Keratinocyte (primary cell): ENCODE data around the gene ANKFN1. TPM values are rescaled to one million over a fixed set of nuclear protein-coding genes. Genes with fewer than 3 reads are reported as not detected.

Experiments
- DNase-seq: peaks from one replicate; pipeline ENCODE4 v3.0.0-alpha.2; 2011; ENCODE audit warnings: low read depth, missing footprints, low spot score
- FAIRE-seq: peaks from 2 replicates; lab custom pipeline; 2011; peaks lifted over from hg19 to GRCh38; lab: Jason Lieb, UNC
- H2AFZ ChIP-seq: 2 replicates; pipeline ENCODE4 v1.6.0; 2012; ENCODE audit warnings: low read length, control low read depth, inconsistent platforms; ENCODE audit not compliant: control insufficient read depth
- H3K27ac ChIP-seq: 2 replicates; pipeline ENCODE4 v1.5.1; 2011; ENCODE audit warnings: low read length; ENCODE audit not compliant: control insufficient read depth, insufficient read depth
- H3K27me3 ChIP-seq: 3 replicates; pipeline ENCODE4 v1.6.0; 2011; ENCODE audit warnings: low read length; ENCODE audit not compliant: control insufficient read depth, insufficient read depth; ENCODE audit errors: extremely low read depth
- H3K36me3 ChIP-seq, 2 experiments: 2 replicates in 1 of 2; 3 replicates in 1 of 2; pipeline ENCODE4 v1.5.1; 2011; ENCODE audit warnings: low read length in 2 of 2, mild to moderate bottlenecking in 1 of 2; ENCODE audit not compliant: control insufficient read depth in 2 of 2, insufficient read depth in 2 of 2; ENCODE audit errors: extremely low read depth in 1 of 2
- H3K4me1 ChIP-seq: 3 replicates; pipeline ENCODE4 v1.5.1; 2011; ENCODE audit warnings: low read length; ENCODE audit not compliant: control insufficient read depth, insufficient read depth; ENCODE audit errors: extremely low read depth
- H3K4me2 ChIP-seq: 3 replicates; pipeline ENCODE4 v1.6.0; 2011; ENCODE audit warnings: low read depth, low read length; ENCODE audit not compliant: control insufficient read depth, insufficient read depth; ENCODE audit errors: extremely low read depth
- H3K4me3 ChIP-seq, 3 experiments: fragments of 200-600 bp in 1 of 3; sonication (generic) in 1 of 3; 2 replicates in 2 of 3; 3 replicates in 1 of 3; pipeline ENCODE4 v1.5.1; 2011 to 2016; ENCODE audit warnings: low read length in 3 of 3, mild to moderate bottlenecking in 3 of 3, control low read depth in 2 of 3, inconsistent platforms in 1 of 3, low read depth in 1 of 3, mixed read lengths in 1 of 3, mixed run types in 1 of 3, moderate library complexity in 1 of 3; ENCODE audit not compliant: control insufficient read depth in 2 of 3, insufficient read depth in 2 of 3; ENCODE audit errors: extremely low read depth in 1 of 3
- H3K79me2 ChIP-seq: 2 replicates; pipeline ENCODE4 v1.6.0; 2012; ENCODE audit warnings: low read length; ENCODE audit not compliant: control insufficient read depth, insufficient read depth
- H3K9ac ChIP-seq: 3 replicates; pipeline ENCODE4 v1.6.0; 2011; ENCODE audit warnings: low read length; ENCODE audit not compliant: control insufficient read depth, insufficient read depth; ENCODE audit errors: extremely low read depth
- H3K9me1 ChIP-seq: 3 replicates; pipeline ENCODE4 v1.6.0; 2011; ENCODE audit warnings: low read length; ENCODE audit not compliant: control insufficient read depth, insufficient read depth; ENCODE audit errors: extremely low read depth
- H3K9me3 ChIP-seq: 2 replicates; pipeline ENCODE4 v1.5.1; 2012; ENCODE audit warnings: low read depth, low read length; ENCODE audit not compliant: control insufficient read depth
- H4K20me1 ChIP-seq: 3 replicates; pipeline ENCODE4 v1.6.0; 2011; ENCODE audit warnings: low read length; ENCODE audit not compliant: control insufficient read depth, insufficient read depth; ENCODE audit errors: extremely low read depth
- EZH2 ChIP-seq: IDR thresholded peaks from one replicate; pipeline ENCODE4 v1.6.1; 2012; ENCODE audit warnings: inconsistent platforms, mild to moderate bottlenecking, low read length, moderate library complexity
- dilution Hi-C: fragments of 300-500 bp; cut with MboI; formaldehyde crosslinking; loops from one replicate; pipeline ENCODE4 v1.7.0; 2020; ENCODE audit warnings: low sequenced_read_pairs; ENCODE audit not compliant: extremely low pct_ligation_motif_present
- polyA plus RNA-seq, 5 experiments: library from polyadenylated mRNA; depleted of rRNA in 3 of 5; stranded (reverse) in 3 of 5; stranded (forward) in 1 of 5; unstranded in 1 of 5; fragments of >200 nt; gene quantifications; 1 replicate in 1 of 5; 2 replicates in 3 of 5; 3 replicates in 1 of 5; pipeline versions ENCODE4 v1.2.1 to v1.2.3, GENCODE V29; 2011 to 2012; ENCODE audit warnings: missing spikeins in 2 of 5, low read depth in 1 of 5, low replicate concordance in 1 of 5
- TF ChIP-seq, protein P1 (sequence below), 3 experiments: IDR thresholded peaks in 1 of 3; conservative IDR thresholded peaks in 1 of 3; optimal IDR thresholded peaks in 1 of 3; 2 replicates in 2 of 3; 3 replicates in 1 of 3; pipeline versions ENCODE3 to v1.5.1; 2011; ENCODE audit warnings: low read length in 3 of 3, mild to moderate bottlenecking in 3 of 3, moderate library complexity in 2 of 3, control low read depth in 1 of 3, inconsistent platforms in 1 of 3; ENCODE audit not compliant: insufficient read depth in 2 of 3; ENCODE audit errors: extremely low read depth in 1 of 3

The ANKFN1 gene
- polyA plus RNA-seq, 1 donor (not counting 4 experiments of a cell fraction or from before 2014, with no cell fraction given): 0.12 TPM

DNA sequence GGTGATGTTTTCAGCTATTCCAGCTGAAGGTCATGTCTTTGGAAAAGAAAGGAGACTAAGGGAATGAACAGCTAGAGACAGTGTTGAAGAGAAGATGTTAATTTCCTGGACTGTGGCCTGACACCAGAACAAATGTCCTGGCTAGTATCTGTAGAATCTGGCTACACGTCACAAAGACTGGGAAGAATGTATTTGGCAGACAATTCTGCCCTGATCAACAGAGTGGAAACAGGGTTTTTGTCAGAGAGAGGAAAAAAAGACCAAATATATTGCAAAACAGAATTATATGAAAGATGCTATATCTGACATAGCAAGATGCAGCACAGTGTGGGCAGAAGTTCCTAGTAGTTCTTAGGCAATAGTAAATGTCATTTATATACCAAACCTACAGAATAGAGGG is 17.0 kb upstream of the ANKFN1 start:
- DNase-seq (no peak), FAIRE-seq (no peak)
- H3K9me3 ChIP-seq: no peaks in the 10 kb centered on the region
- H3K4me2 ChIP-seq: no peak overlapping the region
- no peak overlapping the region for H3K4me3 ChIP-seq
- H3K27ac ChIP-seq: no peak overlapping the region
- dilution Hi-C loops: no loop called here
- no peaks in the 10 kb centered on the region for H3K9me1 ChIP-seq
- H4K20me1 ChIP-seq: no peaks in the 10 kb centered on the region
- no peaks in the 10 kb centered on the region for H3K27me3 ChIP-seq
- H3K9ac ChIP-seq: no peak overlapping the region
- no peaks in the 10 kb centered on the region for H3K79me2 ChIP-seq
- no peaks in the 10 kb centered on the region for H3K4me1 ChIP-seq
- no peaks in the 10 kb centered on the region for H3K36me3 ChIP-seq
- no peak for TF ChIP-seq EZH2
- TF ChIP-seq, protein P1, sequence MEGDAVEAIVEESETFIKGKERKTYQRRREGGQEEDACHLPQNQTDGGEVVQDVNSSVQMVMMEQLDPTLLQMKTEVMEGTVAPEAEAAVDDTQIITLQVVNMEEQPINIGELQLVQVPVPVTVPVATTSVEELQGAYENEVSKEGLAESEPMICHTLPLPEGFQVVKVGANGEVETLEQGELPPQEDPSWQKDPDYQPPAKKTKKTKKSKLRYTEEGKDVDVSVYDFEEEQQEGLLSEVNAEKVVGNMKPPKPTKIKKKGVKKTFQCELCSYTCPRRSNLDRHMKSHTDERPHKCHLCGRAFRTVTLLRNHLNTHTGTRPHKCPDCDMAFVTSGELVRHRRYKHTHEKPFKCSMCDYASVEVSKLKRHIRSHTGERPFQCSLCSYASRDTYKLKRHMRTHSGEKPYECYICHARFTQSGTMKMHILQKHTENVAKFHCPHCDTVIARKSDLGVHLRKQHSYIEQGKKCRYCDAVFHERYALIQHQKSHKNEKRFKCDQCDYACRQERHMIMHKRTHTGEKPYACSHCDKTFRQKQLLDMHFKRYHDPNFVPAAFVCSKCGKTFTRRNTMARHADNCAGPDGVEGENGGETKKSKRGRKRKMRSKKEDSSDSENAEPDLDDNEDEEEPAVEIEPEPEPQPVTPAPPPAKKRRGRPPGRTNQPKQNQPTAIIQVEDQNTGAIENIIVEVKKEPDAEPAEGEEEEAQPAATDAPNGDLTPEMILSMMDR (optimal IDR thresholded peaks at IDR 0.05 in 1 of 3, IDR thresholded peaks at IDR 0.05 in 1 of 3, conservative IDR thresholded peaks at IDR 0.05 in 1 of 3; ENCODE audit: extremely low read depth in 1 of 3, insufficient read depth in 2 of 3, low read length in 3 of 3): no peak
- no peak overlapping the region for H2AFZ ChIP-seq

DNA sequence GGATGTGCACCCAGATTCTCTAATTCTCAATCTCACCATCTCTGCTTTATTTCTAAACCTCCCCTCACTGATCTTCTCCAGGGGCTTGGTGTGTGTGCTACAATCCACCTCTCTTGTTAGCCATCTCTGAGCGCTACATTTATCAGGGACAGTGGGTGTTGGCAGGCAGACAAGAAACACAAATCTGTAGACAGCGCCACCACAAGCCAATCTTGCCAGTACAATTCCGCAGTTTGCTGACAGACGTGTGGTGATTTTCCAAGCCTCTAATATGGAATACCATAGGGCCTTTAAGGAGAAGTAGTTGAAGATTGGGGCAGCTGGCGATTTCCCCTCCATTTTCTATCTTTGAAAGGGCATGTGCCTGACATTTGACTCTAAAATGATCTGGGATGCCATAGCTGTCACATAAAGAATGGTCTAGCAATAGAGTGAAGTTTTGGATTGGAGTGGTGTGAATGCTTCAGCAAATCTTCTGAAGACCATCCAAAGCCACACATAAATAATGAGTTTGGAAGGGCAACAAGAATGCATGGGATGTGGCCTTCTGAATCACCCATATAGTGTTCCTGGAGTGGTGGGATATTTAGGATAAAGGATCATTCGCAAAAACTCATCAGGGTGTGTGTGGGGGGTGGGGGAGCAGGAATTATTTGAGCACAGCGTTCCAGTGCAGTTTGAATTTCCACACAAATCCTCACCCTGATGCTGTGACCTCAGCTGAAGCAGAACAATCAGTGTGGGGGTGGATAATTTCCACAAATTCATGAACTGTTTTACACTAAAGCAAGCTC is 12.0 kb upstream of the ANKFN1 start:
- TF ChIP-seq, protein P1 (optimal IDR thresholded peaks at IDR 0.05 in 1 of 3, IDR thresholded peaks at IDR 0.05 in 1 of 3, conservative IDR thresholded peaks at IDR 0.05 in 1 of 3; ENCODE audit: extremely low read depth in 1 of 3, insufficient read depth in 2 of 3, low read length in 3 of 3): no peak
- no peak for TF ChIP-seq EZH2
- no peaks in the 10 kb centered on the region for H3K79me2 ChIP-seq
- H3K9ac ChIP-seq: no peak overlapping the region
- dilution Hi-C loops: no loop called here
- H3K27ac ChIP-seq: no peak overlapping the region
- no peaks in the 10 kb centered on the region for H3K9me3 ChIP-seq
- no peaks in the 10 kb centered on the region for H3K36me3 ChIP-seq
- no peak overlapping the region for H3K4me3 ChIP-seq
- H3K27me3 ChIP-seq: no peaks in the 10 kb centered on the region
- H3K9me1 ChIP-seq: no peaks in the 10 kb centered on the region
- H3K4me1 ChIP-seq: no peaks in the 10 kb centered on the region
- no peak overlapping the region for H3K4me2 ChIP-seq
- DNase-seq: no peak
- H2AFZ ChIP-seq: no peak overlapping the region
- no peak for FAIRE-seq
- no peaks in the 10 kb centered on the region for H4K20me1 ChIP-seq
